NCI-H82 treated with DMSO at 0.1 percent for 48 hours (cell line): ENCODE results near the gene ATP8B3.

Source experiments
- DNase-seq: peaks from one replicate; lab custom pipeline; 2025; ENCODE audit not compliant: unreplicated experiment; lab: John Stamatoyannopoulos, UW

Gene ATP8B3

GRCh38 chr19:1850809-1851653 lies 39.0 kb upstream of the ATP8B3 start:
- no peak for DNase-seq

GRCh38 chr19:1849886-1850398 lies 37.9 kb upstream of the ATP8B3 start:
- no peak for DNase-seq

- no peak for DNase-seq
Observed at GRCh38 chr19:1849132-1849474, 37.0 kb upstream of the ATP8B3 start.

- DNase-seq, result peak; percentile 60
Observed at GRCh38 chr19:1848399-1849131, 36.5 kb upstream of the ATP8B3 start, which contains the start of gene REXO1. Gene REXO1 (minus strand): TSS chr19:1848483. CDS start chr19:1848358, 125 bp downstream.

GRCh38 chr19:1847684-1848398 lies 35.8 kb upstream of the ATP8B3 start:
- no peak for DNase-seq

GRCh38 chr19:1847348-1847683 lies 35.2 kb upstream of the ATP8B3 start:
- no peak for DNase-seq

GRCh38 chr19:1846517-1847204 lies 34.6 kb upstream of the ATP8B3 start:
- DNase-seq, result no peak

GRCh38 chr19:1845642-1846041 lies 33.6 kb upstream of the ATP8B3 start:
- DNase-seq, result no peak

GRCh38 chr19:1845125-1845515 lies 33.0 kb upstream of the ATP8B3 start:
- no peak for DNase-seq

- no peak for DNase-seq
Observed at GRCh38 chr19:1844513-1845124, 32.5 kb upstream of the ATP8B3 start.

- no peak for DNase-seq
Observed at GRCh38 chr19:1843646-1844394, 31.7 kb upstream of the ATP8B3 start.

- no peak for DNase-seq
Observed at GRCh38 chr19:1843116-1843515, 31.0 kb upstream of the ATP8B3 start.

- no peak for DNase-seq
Observed at GRCh38 chr19:1841209-1841924, 29.3 kb upstream of the ATP8B3 start.

- DNase-seq, result no peak
Observed at GRCh38 chr19:1840541-1841115, 28.6 kb upstream of the ATP8B3 start.

GRCh38 chr19:1839658-1840540 lies 27.8 kb upstream of the ATP8B3 start:
- DNase-seq, result no peak

GRCh38 chr19:1837625-1838105 lies 25.6 kb upstream of the ATP8B3 start:
- no peak for DNase-seq

GRCh38 chr19:1837222-1837565 lies 25.1 kb upstream of the ATP8B3 start:
- no peak for DNase-seq
